HG03469 (cell line): ENCODE data around the gene BAIAP2.
"Not testable (repeated sequence)": the region's sequence is repeated elsewhere in the genome, so short reads cannot be mapped to it uniquely, and the experiment has no call there.

ENCODE experiments used
- ATAC-seq: cut with Tn5 transposase; IDR thresholded peaks from one replicate; pipeline ENCODE4 v1.9.1; 2021; ENCODE audit warnings: mild to moderate bottlenecking, moderate library complexity, moderate number of reproducible peaks; ENCODE audit not compliant: unreplicated experiment

The BAIAP2 gene

GRCh38 chr17:81066072-81066471 lies 31.1 kb downstream of the BAIAP2 start:
- no peak for ATAC-seq

- no peak for ATAC-seq
Measured at GRCh38 chr17:81066771-81067315, 31.9 kb downstream of the BAIAP2 start.

- no peak for ATAC-seq
Measured at GRCh38 chr17:81067391-81067811, 32.5 kb downstream of the BAIAP2 start.

GRCh38 chr17:81068411-81069134 lies 33.6 kb downstream of the BAIAP2 start:
- no peak for ATAC-seq

GRCh38 chr17:81069135-81069645 lies 34.2 kb downstream of the BAIAP2 start:
- ATAC-seq, result no peak

GRCh38 chr17:81070541-81071246 lies 35.7 kb downstream of the BAIAP2 start:
- no peak for ATAC-seq

- ATAC-seq, result no peak
Measured at GRCh38 chr17:81071761-81072741, 37.1 kb downstream of the BAIAP2 start.

- no peak for ATAC-seq
Measured at GRCh38 chr17:81073967-81074839, 39.3 kb downstream of the BAIAP2 start.

GRCh38 chr17:81074875-81075274 lies 39.9 kb downstream of the BAIAP2 start:
- no peak for ATAC-seq

- ATAC-seq, result no peak
Measured at GRCh38 chr17:81075307-81075706, 40.4 kb downstream of the BAIAP2 start.

GRCh38 chr17:81076141-81076679 lies 41.3 kb downstream of the BAIAP2 start:
- ATAC-seq, result no peak

- ATAC-seq, result not testable (repeated sequence)
Measured at GRCh38 chr17:81078026-81078913, 43.3 kb downstream of the BAIAP2 start.

GRCh38 chr17:81080019-81080418 lies 45.1 kb downstream of the BAIAP2 start:
- ATAC-seq, result no peak

- ATAC-seq, result no peak
Measured at GRCh38 chr17:81081222-81082176, 46.5 kb downstream of the BAIAP2 start.

- ATAC-seq, result no peak
Measured at GRCh38 chr17:81082177-81083073, 47.5 kb downstream of the BAIAP2 start.

- ATAC-seq, result no peak
Measured at GRCh38 chr17:81083125-81083765, 48.3 kb downstream of the BAIAP2 start.
